ENCODE results near the gene ASB18.

Gene ASB18

DNA sequence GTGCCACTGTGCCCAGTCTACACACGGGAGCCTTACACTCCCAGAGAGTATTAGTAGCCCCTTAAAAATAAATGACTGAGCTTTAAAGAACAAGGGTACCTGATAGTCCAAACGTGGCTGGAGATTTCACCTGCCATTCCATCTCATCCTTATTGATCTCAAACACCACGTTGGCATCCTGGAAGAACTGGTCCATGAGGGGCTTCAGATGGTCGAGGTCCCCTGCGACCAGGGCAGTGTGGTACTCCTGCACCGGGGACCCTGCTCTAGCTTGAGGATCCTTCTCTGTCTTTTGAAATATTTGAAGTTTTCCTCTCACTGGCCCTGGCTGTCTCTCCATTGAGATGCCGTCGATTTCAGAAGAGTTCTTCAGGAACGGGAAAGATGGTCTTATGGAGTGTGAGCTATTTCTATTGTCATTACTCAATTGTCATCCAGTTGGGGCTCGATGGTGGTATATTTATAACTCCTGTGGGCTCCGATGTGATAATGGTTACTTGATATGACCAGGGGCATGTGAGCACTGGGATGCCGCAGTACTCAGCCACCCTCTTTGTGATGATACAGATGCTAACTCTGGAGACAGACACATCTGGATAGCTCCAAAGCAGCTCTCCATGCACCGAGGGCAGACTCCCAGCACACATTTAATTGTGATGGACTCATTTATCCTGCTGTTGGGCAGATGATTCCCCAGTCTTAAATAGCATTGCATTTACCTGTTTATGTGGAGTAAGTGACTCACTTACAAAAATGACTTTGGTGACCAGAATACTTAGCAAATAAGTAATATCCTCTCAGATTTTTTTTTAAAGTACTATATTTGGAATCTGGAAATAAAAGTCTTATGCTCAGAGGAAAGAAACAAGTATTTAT is 22.8 kb downstream of the ASB18 start:
- CTCF ChIA-PET: no interaction called here
- Mint-ChIP-seq H3K4me3 (no peak overlapping the region), H3K27me3 (peaks cover 50% of the 10 kb centered on the region), H3K27ac (no peak overlapping the region), H3K4me1 (no peaks in the 10 kb centered on the region), H3K36me3 (no peaks in the 10 kb centered on the region), H3K9me3 (no peaks in the 10 kb centered on the region)
- DNase-seq: no peak

DNA sequence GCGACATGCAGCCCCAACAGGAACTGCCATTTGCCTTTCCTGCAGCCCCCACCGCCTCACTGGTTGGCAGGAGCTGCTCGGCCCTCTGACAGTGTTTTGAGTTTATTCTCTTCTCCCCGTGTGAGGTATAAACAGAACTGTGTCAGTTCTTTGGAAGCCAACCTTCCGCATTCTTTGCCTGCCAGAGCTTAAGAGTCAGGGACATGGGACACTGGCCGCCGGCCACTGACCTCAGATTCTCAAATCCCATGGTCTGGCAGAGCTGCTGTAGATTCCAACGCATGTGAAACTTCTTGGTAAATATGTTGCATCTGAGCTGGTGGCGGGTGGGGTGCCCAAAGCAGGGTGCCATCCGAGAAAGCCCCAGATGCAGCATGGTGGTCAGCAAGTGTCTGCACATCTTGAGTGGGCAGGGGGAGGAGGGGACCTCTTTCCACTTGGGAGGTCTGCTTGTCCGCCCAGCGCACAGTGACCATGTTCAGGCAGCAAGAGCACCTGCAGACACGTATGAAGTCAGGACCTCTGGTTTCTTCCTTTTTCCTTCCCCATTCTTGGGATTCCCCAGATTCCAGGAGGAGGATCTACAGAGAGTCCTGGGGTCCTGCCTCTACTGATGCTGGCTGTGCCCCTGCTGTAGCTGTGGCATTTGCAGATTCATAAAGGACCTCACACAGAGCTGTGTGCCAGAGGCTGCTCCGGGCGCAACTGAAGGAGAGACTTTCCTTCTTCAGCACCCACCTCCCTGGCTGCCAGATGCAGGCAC is 23.8 kb downstream of the ASB18 start:
- Mint-ChIP-seq H3K27ac (no peak overlapping the region), H3K4me3 (no peak overlapping the region), H3K27me3 (peaks cover 60% of the 10 kb centered on the region), H3K36me3 (no peaks in the 10 kb centered on the region), H3K9me3 (no peaks in the 10 kb centered on the region), H3K4me1 (no peaks in the 10 kb centered on the region)
- CTCF ChIA-PET: no interaction called here
- DNase-seq: no peak

DNA sequence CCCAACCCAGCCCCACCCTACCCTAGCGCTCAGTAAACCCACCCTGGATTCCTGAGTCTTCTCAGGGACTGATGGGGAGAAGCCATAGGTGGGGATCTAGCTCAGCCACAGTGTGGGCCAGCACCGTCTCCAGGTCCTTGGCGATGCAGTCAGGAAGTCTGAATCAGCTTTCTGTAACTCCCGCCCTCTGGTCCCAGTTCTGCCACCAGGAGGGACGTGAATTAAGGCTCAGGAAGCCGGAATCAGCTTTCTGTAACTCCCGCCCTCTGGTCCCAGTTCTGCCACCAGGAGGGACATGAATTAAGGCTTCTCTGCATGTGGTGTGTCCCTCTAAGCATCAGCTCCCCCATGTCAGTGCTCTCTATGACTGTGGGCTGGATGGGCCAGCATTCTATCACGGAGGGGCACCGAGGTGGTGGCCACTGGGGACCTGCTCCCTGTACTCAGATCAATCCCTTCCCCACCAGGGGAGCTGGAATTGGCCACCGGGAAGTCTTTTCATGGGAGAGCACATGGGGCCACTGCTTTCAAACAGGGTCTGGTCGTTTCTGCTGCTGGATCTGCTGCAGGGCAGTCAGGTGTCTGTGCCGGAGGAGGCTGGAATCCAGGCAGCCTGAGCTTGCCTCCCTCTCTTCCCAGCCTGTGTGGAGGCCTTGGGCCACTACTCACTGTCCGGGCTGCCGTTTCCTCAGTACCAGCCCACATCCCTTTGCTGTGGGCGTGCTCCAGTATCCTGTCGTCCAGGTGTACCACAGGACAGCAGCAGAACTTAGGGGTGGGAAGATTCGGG is 24.7 kb downstream of the ASB18 start:
- H3K9me3 Mint-ChIP-seq: no peaks in the 10 kb centered on the region

DNA sequence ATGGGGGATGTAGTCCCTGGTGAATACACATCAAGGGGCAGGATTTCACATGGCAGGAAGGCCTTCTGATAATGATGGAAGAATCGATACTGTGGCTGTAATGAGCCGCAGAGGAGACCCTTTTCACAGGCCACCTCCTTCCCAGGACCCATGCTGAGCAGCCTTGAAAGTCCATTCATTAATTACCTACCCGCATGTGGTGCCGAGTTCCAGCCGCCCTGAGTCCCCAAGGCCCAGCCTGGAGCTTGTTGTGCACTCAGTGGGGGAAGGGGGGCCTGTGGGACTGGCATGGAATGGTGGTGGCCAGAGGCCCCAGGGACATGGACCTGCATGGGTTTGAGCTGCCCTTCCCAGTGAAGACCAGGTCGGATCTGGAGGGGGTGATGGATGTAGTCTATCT is 25.5 kb downstream of the ASB18 start:
- no peaks in the 10 kb centered on the region for H3K9me3 Mint-ChIP-seq
- no peak for DNase-seq
- peaks cover 60% of the 10 kb centered on the region for H3K27me3 Mint-ChIP-seq
- H3K4me3 Mint-ChIP-seq: no peak overlapping the region
- no peaks in the 10 kb centered on the region for H3K4me1 Mint-ChIP-seq
- H3K27ac Mint-ChIP-seq: no peak overlapping the region
- CTCF ChIA-PET: no interaction called here
- no peaks in the 10 kb centered on the region for H3K36me3 Mint-ChIP-seq

More for the DNA sequence above, 24.7 kb downstream of the ASB18 start:
- DNase-seq: no peak
- Mint-ChIP-seq H3K36me3 (no peaks in the 10 kb centered on the region), H3K4me1 (no peaks in the 10 kb centered on the region), H3K4me3 (no peak overlapping the region), H3K27ac (no peak overlapping the region), H3K27me3 (peaks cover 58% of the 10 kb centered on the region)
- CTCF ChIA-PET: no interaction called here

DNA sequence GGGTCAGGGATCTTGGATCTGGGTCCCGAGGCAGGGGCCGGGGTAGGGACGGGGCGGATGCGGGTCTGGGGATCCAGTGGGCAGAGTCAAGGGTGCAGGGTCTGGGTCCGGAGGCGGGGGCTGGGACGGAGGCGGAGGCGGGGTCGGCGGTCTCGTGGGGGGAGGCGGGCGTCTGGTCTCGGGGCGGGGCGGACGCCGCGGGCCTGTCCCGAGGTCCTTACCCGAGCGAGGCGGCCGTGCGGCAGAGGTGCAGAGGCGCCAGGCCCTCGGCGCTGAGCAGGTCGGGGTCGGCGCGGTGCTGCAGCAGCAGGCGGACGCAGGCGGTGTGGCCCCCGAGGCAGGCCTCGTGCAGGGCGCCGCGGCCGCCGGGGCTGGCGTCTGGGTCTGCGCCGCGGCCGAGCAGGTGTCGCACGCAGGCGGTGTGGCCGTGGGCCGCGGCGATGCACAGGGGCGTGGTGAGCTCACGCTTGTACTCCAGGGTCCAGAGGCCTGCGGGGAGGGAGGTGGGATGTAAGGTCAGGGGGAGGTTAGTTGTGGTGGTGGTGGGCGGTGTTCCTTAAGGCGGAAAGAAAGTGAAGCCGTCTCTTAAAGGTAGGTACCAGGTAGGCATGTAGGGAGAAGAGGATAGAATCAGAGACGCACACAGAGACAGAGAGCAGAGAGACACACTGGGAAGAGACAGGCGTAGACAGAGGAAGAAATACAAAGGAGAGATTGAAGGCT is 26.6 kb downstream of the ASB18 start:
- Mint-ChIP-seq H3K9me3 (no peaks in the 10 kb centered on the region), H3K27me3 (peaks cover 60% of the 10 kb centered on the region), H3K4me1 (no peaks in the 10 kb centered on the region), H3K36me3 (no peaks in the 10 kb centered on the region), H3K27ac (no peak overlapping the region), H3K4me3 (no peak overlapping the region)
- DNase-seq: no peak
- CTCF ChIA-PET: no interaction called here

DNA sequence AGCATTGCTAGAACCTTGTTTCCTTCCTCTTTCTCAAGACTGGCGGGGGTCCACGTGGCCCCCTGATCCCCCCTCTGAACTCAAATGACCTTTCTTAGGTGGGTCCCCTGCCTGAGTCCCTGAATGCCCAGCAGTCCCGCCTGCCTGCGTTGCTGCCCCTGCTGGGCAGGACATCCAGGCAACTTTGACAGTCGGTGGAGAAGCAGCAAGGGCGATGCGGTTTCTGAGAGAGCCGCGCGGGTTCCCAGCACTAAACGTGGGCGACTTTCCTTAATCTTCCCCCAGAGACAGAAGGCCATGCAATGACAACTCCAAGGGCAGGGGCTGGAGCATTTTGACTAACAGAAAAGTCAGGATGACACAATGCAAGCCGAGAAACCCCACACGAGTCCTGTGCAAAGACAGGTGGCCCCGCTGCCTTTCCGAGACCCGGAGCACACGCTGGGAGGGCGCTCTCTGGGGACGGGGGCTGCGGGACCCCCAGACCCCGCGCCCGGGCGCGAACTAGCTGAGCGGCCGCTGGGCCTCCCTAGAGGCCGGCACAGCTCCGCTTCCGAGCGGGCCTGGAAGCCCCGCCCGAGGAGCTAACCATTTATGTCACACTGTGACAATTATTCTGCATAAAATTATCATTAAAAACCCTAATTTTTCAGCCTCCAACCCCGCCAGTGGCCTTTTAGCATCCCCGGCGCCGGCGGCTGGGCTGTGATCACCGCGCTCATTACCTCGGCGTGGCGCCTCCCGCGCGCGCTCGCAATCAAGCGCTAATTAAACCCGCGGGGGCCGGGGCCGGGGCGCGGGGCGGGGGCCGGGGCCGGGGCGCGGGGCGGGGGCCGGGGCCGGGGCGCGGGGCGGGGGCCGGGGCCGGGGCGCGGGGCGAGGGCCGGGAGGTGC is 27.4 kb downstream of the ASB18 start:
- no peak overlapping the region for H3K4me3 Mint-ChIP-seq
- CTCF ChIA-PET: no interaction called here
- no peaks in the 10 kb centered on the region for H3K4me1 Mint-ChIP-seq
- H3K27me3 Mint-ChIP-seq: peaks cover 60% of the 10 kb centered on the region
- no peak for DNase-seq
- H3K27ac Mint-ChIP-seq: no peak overlapping the region
- no peaks in the 10 kb centered on the region for H3K36me3 Mint-ChIP-seq
- peaks cover 2% of the 10 kb centered on the region for H3K9me3 Mint-ChIP-seq

GRCh38 chr2:236229186-236229585 is 35.0 kb downstream of the ASB18 start:
- no peak overlapping the region for H3K4me3 Mint-ChIP-seq
- no peaks in the 10 kb centered on the region for H3K36me3 Mint-ChIP-seq
- peaks cover 8% of the 10 kb centered on the region for H3K9me3 Mint-ChIP-seq
- CTCF ChIA-PET: no interaction called here
- DNase-seq: no peak
- no peaks in the 10 kb centered on the region for H3K4me1 Mint-ChIP-seq
- H3K27me3 Mint-ChIP-seq: peaks cover 3% of the 10 kb centered on the region
- H3K27ac Mint-ChIP-seq: no peak overlapping the region

DNA sequence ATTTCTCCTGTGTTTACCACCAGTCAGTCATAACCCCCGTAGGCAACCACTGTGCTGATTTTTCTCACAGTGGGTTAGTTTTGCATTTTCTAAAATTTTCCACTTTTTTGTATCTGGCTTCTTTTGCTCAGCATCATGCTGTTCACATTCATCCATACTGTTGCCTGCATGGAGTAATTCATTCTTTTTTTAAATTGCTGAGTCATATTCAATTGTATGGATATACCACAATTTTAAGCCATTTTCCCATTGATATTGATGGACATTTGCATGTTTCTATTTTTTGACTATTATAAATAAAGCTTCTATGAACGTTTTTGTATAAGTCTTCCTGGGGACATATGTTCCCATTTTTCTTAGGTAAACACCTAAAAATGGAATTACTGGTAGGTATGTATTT is 40.5 kb downstream of the ASB18 start:
- CTCF ChIA-PET: no interaction called here
- Mint-ChIP-seq H3K4me1 (no peaks in the 10 kb centered on the region), H3K9me3 (peaks cover 1% of the 10 kb centered on the region), H3K27me3 (peaks cover 4% of the 10 kb centered on the region), H3K27ac (no peak overlapping the region), H3K4me3 (no peak overlapping the region), H3K36me3 (no peaks in the 10 kb centered on the region)
- DNase-seq: no peak

GRCh38 chr2:236221798-236222197 is 42.4 kb downstream of the ASB18 start:
- Mint-ChIP-seq H3K27me3 (peaks cover 5% of the 10 kb centered on the region), H3K4me3 (no peak overlapping the region), H3K27ac (no peak overlapping the region), H3K9me3 (no peaks in the 10 kb centered on the region), H3K4me1 (no peaks in the 10 kb centered on the region), H3K36me3 (no peaks in the 10 kb centered on the region)
- CTCF ChIA-PET: no interaction called here
- DNase-seq: no peak

DNA sequence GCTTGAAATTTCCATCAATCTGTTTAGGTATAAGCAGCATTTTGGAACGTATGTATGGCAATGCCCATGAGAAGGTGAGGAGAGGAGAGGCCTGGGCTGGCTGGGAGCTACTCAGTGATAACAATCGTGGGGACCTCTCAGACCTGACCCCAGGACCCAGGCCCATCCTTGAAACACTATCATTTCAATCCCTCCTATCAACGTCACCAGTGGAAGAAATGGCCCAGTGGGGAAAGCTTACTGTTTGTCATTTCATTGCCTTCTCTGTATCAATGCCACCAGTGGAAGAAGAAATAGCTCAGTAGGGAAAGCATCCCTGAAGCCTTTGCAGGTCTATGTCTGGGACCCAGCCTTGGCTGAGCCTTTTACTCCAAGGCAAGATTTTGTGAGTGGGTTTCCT is 44.8 kb downstream of the ASB18 start:
- Mint-ChIP-seq H3K4me1 (no peaks in the 10 kb centered on the region), H3K9me3 (no peaks in the 10 kb centered on the region), H3K36me3 (no peaks in the 10 kb centered on the region), H3K27me3 (peaks cover 23% of the 10 kb centered on the region), H3K27ac (no peak overlapping the region), H3K4me3 (no peak overlapping the region)
- no peak for DNase-seq
- CTCF ChIA-PET: no interaction called here

DNA sequence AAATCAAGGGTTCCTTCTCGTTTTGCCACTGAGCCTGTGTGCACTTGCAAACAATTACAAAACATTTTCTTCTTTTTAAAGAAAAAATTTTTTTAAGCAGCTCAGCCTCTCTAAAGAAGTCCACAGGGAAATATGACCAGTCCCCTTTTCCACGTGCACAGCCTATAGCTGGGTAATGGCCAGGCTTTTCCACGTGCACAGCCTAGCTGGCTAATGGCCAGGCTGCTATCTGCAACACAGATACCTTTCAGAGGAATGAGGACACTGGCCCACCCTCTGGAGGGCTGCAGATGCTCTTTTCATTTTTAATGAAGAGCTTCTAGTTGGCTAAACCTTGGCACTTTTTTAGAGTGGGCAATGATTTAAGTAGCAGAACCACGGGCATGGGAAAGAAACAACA is 46.3 kb downstream of the ASB18 start:
- CTCF ChIA-PET: no interaction called here
- peaks cover 31% of the 10 kb centered on the region for H3K27me3 Mint-ChIP-seq
- no peaks in the 10 kb centered on the region for H3K36me3 Mint-ChIP-seq
- no peak for DNase-seq
- H3K4me3 Mint-ChIP-seq: no peak overlapping the region
- no peaks in the 10 kb centered on the region for H3K4me1 Mint-ChIP-seq
- no peak overlapping the region for H3K27ac Mint-ChIP-seq
- no peaks in the 10 kb centered on the region for H3K9me3 Mint-ChIP-seq

DNA sequence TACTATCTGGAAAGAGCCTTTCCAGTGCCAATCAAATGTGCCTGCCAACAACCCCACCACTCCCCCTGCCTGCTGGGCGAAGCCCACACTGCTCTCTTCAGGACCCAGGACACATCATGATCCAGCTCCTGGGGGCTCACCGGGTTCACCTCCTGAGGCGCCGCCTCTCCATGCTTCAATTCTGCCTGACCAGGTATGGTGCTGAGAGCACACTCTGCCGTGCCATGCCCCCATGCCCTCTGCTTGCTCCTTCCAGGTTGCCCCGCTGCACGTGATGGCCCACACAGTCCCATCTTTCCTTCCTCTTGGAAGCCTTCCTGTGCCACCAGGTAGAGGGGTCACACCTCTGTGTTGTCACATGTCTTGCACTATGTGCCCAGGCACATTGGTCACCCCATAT is 47.5 kb downstream of the ASB18 start:
- CTCF ChIA-PET: no interaction called here
- no peaks in the 10 kb centered on the region for H3K4me1 Mint-ChIP-seq

GRCh38 chr2:236215761-236216333 is 48.4 kb downstream of the ASB18 start:
- H3K9me3 Mint-ChIP-seq: no peaks in the 10 kb centered on the region
- no peak overlapping the region for H3K27ac Mint-ChIP-seq
- H3K4me1 Mint-ChIP-seq: no peaks in the 10 kb centered on the region
- no peak overlapping the region for H3K4me3 Mint-ChIP-seq
- DNase-seq: no peak
- CTCF ChIA-PET: no interaction called here
- no peaks in the 10 kb centered on the region for H3K36me3 Mint-ChIP-seq
- peaks cover 29% of the 10 kb centered on the region for H3K27me3 Mint-ChIP-seq

More for the DNA sequence above, 47.5 kb downstream of the ASB18 start:
- H3K9me3 Mint-ChIP-seq: no peaks in the 10 kb centered on the region
- no peak overlapping the region for H3K27ac Mint-ChIP-seq
- H3K27me3 Mint-ChIP-seq: peaks cover 30% of the 10 kb centered on the region
- DNase-seq: no peak
- no peaks in the 10 kb centered on the region for H3K36me3 Mint-ChIP-seq
- H3K4me3 Mint-ChIP-seq: no peak overlapping the region
